BE2C (cell line): Measurements from ENCODE around the gene SLC37A1.

ENCODE experiments used
- DNase-seq: peaks from one replicate; pipeline ENCODE4 v3.0.0-alpha.2; 2020
- H3K27me3 ChIP-seq: fragments of 250-450 bp; sonication (Bioruptor Pico); 2 replicates; pipeline ENCODE4 v1.5.1; 2020; ENCODE audit warnings: mild to moderate bottlenecking
- H3K36me3 ChIP-seq: fragments of 250-450 bp; sonication (Bioruptor Pico); 2 replicates; pipeline ENCODE4 v1.5.1; 2020; ENCODE audit warnings: mild to moderate bottlenecking
- H3K4me1 ChIP-seq: fragments of 250-450 bp; sonication (Bioruptor Pico); 2 replicates; pipeline ENCODE4 v1.5.1; 2020
- H3K4me3 ChIP-seq: 2 replicates; pipeline ENCODE4 v1.5.1; 2011; ENCODE audit warnings: low read depth, low read length
- H3K9me3 ChIP-seq: fragments of 250-450 bp; sonication (Bioruptor Pico); 2 replicates; pipeline ENCODE4 v1.5.1; 2020
- CTCF ChIP-seq: IDR thresholded peaks from 2 replicates; pipeline ENCODE4 v1.5.1; 2012; ENCODE audit warnings: mild to moderate bottlenecking, low read depth, low read length

The SLC37A1 gene

GRCh38 chr21:42520628-42521253 is 7.1 kb downstream of the SLC37A1 start:
- no peaks in the 10 kb centered on the region for H3K27me3 ChIP-seq
- peaks cover 10% of the 10 kb centered on the region for H3K4me1 ChIP-seq
- TF ChIP-seq CTCF, result peak; percentile 83
- no peaks in the 10 kb centered on the region for H3K9me3 ChIP-seq
- DNase-seq, result peak; percentile 77
- H3K36me3 ChIP-seq, result no peaks in the 10 kb centered on the region
- no peak overlapping the region for H3K4me3 ChIP-seq

GRCh38 chr21:42521384-42521783 is 7.7 kb downstream of the SLC37A1 start:
- Histone ChIP-seq H3K4me3 (no peak overlapping the region), H3K27me3 (no peaks in the 10 kb centered on the region), H3K4me1 (peaks cover 16% of the 10 kb centered on the region), H3K9me3 (no peaks in the 10 kb centered on the region), H3K36me3 (no peaks in the 10 kb centered on the region)
- DNase-seq, result no peak
- TF ChIP-seq CTCF, result no peak

- no peak for DNase-seq
- H3K27me3 ChIP-seq, result no peaks in the 10 kb centered on the region
- no peaks in the 10 kb centered on the region for H3K36me3 ChIP-seq
- H3K4me1 ChIP-seq, result peaks cover 17% of the 10 kb centered on the region
- no peaks in the 10 kb centered on the region for H3K9me3 ChIP-seq
- no peak for TF ChIP-seq CTCF
- no peak overlapping the region for H3K4me3 ChIP-seq
Measured at GRCh38 chr21:42521805-42522204, 8.2 kb downstream of the SLC37A1 start.

GRCh38 chr21:42522271-42522670 is 8.6 kb downstream of the SLC37A1 start:
- peaks cover 17% of the 10 kb centered on the region for H3K4me1 ChIP-seq
- no peak overlapping the region for H3K4me3 ChIP-seq
- H3K27me3 ChIP-seq, result no peaks in the 10 kb centered on the region
- no peak for DNase-seq
- TF ChIP-seq CTCF, result no peak
- no peaks in the 10 kb centered on the region for H3K9me3 ChIP-seq
- no peaks in the 10 kb centered on the region for H3K36me3 ChIP-seq

- no peak for DNase-seq
- no peaks in the 10 kb centered on the region for H3K27me3 ChIP-seq
- H3K36me3 ChIP-seq, result no peaks in the 10 kb centered on the region
- H3K4me3 ChIP-seq, result no peak overlapping the region
- H3K9me3 ChIP-seq, result no peaks in the 10 kb centered on the region
- H3K4me1 ChIP-seq, result peaks cover 17% of the 10 kb centered on the region
- no peak for TF ChIP-seq CTCF
Measured at GRCh38 chr21:42522771-42523170, 9.1 kb downstream of the SLC37A1 start.

GRCh38 chr21:42523211-42523610 is 9.6 kb downstream of the SLC37A1 start:
- H3K9me3 ChIP-seq, result no peaks in the 10 kb centered on the region
- H3K36me3 ChIP-seq, result no peaks in the 10 kb centered on the region
- H3K4me3 ChIP-seq, result no peak overlapping the region
- H3K27me3 ChIP-seq, result no peaks in the 10 kb centered on the region
- DNase-seq, result no peak
- no peak for TF ChIP-seq CTCF
- H3K4me1 ChIP-seq, result peaks cover 17% of the 10 kb centered on the region
